GM21528 (cell line): Measurements from ENCODE around the gene LILRA6.

Experiments
- ATAC-seq: cut with Tn5 transposase; IDR thresholded peaks from one replicate; pipeline ENCODE4 v1.9.1; 2021; ENCODE audit warnings: mild to moderate bottlenecking, moderate library complexity; ENCODE audit not compliant: unreplicated experiment, low FRiP score

LILRA6 gene

DNA sequence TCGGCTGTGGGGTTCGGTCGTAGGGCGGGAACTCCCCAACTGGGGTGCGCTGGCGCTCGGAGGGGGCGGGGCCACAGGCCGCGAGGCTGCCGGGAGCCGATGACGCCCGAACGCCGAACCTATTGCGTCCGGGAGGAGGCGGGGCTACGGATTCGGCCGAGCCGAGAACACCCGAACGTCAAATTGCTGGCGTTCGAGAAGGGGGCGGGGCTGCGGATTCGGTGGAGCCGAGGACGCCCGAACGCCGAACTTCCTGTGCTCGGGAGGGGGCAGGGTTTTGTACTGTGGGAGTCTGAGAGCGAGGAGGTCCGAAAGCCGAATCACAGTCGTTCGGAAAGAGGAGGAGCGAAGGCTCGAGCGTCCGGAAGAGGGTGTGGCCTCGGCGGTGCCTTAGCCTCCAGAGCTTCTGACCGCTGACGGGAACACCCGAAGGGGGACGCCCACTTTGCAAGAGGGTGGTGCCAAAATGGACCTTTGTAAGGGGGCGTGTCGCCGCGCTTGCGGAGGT, 52.0 kb downstream of the LILRA6 start:
- ATAC-seq, result peak; percentile 47

DNA sequence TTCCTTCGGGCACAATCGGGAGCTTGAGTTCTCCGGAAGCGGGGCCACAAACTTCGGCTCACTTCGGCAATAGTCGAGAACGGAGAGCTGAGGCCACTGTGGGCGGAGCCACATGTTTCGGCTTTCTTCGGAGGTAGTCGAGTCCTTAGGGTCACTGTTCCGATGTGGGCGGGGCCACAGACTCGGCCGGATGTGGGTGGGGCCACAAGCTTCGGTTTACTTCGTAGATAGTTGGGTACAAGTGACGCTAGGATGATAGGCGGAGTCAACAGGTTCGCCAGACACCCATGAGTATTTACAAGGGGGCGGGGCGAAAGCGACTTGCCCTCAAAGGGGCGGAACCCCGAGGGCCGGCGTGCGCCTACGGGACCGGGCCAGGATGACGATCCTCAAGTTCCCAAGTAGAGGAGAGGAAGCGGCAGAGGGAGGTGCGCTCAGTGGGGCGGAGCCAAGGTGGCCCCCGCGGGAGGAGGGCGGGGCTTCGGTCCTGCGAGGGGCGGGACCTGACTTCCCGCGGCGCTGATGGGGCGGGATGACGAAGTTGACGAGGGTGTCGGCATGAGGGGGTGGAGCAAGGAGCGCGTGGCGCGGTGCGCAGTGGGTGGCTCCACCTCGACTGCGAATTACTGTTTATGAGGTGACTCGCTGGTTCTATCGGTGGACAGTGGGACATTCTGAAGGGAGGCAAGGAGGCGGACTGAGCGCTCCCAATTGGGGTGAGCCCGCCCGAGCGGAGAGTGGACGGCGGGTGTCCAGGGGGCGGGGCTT, 52.7 kb downstream of the LILRA6 start:
- peak; percentile 53 for ATAC-seq

DNA sequence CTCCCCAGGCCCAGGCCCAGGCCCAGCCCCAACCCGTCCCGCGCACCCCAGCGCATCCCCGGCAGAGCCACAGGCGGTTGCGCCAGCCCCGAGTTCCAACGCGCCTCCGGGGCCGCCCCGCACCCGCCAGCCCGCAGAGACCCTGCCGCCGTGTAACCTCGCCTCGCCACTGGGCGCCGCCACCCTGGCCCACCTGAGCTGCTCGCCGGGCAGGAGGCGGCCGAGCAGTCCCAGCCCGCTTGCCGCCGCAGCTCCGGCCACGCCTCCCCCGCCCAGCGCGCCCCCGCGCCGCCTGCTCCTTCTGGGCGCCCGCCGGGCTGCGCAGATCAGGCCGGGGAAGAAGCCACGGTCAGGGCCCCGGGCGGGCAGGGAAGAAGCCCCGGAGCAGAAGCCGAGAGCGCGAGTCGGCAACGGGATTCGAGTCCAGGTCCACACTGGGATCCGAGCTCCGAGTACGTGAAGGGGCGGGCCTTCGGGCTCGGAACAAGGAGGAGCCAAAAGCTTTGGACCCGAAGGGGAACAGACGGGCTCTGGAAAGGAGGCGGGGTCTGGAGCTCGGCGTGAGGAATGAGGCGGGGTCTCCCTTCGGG, 53.4 kb downstream of the LILRA6 start, which contains the start of gene MBOAT7:
Gene MBOAT7, minus strand, starts transcription at position 436 of the 590 bp plus-strand sequence. CDS start 1,072 bp downstream, outside the sequence.
- peak; percentile 15 for ATAC-seq

DNA sequence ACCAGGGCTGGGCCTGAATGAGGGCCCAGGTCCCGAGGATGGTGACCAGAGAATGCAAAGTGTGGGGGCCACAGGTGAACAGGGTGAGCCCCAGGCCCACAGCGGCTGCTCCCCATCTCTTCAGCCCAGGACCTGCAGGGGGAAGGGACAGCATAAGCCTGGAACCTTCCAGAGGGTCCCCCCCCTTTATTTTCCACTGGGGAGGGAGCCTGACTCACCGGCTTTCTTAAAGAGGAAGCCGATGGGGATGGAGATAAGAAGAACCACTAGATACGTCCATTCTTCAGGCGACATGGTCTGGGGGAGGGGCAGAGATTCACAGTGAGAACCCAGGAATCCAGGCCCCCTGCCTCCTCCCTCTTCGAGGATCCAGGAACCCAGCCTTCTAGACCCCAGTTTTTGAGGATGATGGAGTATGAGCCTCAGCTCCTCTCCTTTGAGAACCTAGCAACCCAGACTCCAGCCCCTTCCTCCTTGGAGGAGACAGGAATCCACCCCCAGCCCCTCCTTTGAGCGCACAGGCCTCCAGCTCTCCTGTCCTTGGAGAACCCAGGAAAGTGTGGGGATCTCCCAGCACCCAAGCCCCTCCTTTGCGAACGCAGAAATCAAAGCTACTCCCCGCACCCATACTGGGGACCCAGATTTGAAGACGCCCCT, 54.2 kb downstream of the LILRA6 start:
- no peak for ATAC-seq

DNA sequence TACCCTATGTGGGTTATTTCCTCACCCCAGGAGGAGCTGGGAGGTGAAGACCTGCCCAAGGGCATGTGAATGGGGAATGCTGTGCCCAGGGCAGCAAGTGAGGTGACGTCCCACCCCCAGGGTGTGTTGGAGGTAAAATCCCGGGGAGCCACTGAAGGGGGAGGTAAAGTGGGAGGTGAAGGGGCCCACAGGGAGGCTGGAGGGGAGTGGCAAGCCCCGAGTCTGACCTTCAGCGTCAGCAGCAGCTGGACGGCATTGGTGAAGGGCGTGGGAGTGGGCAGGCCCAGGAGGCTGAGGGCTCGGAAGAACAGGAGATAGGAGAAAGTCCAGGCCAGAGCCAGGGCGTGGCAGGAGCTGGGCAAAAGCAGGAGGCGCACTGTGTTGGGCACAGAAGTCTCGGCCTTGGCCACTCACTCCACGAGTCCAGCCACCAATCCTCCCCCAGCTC, 55.6 kb downstream of the LILRA6 start:
- ATAC-seq, result no peak
